Ishikawa (cell line): Measurements from ENCODE around the gene ELFN1.

Experiments used
- EP300 ChIP-seq: IDR thresholded peaks from 2 replicates; pipeline ENCODE4 v1.6.1; 2012; ENCODE audit warnings: borderline replicate concordance
- RAD21 ChIP-seq: IDR thresholded peaks from 2 replicates; pipeline ENCODE4 v1.6.1; 2012; ENCODE audit warnings: low read depth
- TCF12 ChIP-seq: IDR thresholded peaks from 2 replicates; pipeline ENCODE4 v1.6.1; 2012; ENCODE audit warnings: low read depth
- TEAD4 ChIP-seq: IDR thresholded peaks from 2 replicates; pipeline ENCODE4 v1.6.1; 2012
- TF ChIP-seq, protein P1 (sequence below): IDR thresholded peaks from 2 replicates; pipeline ENCODE4 v1.6.1; 2012; ENCODE audit warnings: low read depth, mild to moderate bottlenecking
- TF ChIP-seq, protein P2 (sequence below): IDR thresholded peaks from 2 replicates; pipeline ENCODE4 v1.6.1; 2012

DNA sequence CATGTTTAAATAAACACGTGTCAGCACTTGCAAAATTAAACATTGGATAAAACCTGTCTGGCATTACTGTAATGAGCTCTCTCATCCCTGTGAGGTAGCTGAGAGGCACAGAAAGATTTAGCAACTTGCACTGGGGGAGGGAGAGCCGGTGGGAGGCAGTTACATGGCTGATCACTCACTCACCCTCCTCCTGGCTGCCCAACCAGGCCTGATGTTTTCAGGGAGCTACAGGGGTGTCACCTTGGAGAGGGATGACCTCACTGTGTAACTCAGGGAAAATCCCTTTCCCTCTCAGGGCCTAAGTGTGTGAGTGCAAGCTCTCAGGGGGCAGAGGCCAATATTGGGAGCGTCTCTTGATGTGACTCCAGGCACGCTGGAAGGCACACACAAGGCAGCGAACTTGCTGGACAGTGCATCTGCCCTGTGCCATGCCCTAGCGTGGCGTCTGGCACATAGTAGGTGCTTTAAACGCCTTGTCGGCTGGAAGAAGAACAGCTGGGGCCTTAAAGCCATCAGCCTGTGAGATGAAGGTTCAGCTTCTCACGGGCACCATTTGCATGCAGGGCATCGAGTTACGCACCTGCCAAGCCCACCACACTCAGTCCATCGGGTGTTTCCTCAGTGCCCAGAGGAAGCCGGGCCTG lies 51.1 kb downstream of the ELFN1 start:
- TF ChIP-seq TEAD4 (no peak), TCF12 (no peak), RAD21 (no peak), EP300 (no peak)
- TF ChIP-seq, protein P1, sequence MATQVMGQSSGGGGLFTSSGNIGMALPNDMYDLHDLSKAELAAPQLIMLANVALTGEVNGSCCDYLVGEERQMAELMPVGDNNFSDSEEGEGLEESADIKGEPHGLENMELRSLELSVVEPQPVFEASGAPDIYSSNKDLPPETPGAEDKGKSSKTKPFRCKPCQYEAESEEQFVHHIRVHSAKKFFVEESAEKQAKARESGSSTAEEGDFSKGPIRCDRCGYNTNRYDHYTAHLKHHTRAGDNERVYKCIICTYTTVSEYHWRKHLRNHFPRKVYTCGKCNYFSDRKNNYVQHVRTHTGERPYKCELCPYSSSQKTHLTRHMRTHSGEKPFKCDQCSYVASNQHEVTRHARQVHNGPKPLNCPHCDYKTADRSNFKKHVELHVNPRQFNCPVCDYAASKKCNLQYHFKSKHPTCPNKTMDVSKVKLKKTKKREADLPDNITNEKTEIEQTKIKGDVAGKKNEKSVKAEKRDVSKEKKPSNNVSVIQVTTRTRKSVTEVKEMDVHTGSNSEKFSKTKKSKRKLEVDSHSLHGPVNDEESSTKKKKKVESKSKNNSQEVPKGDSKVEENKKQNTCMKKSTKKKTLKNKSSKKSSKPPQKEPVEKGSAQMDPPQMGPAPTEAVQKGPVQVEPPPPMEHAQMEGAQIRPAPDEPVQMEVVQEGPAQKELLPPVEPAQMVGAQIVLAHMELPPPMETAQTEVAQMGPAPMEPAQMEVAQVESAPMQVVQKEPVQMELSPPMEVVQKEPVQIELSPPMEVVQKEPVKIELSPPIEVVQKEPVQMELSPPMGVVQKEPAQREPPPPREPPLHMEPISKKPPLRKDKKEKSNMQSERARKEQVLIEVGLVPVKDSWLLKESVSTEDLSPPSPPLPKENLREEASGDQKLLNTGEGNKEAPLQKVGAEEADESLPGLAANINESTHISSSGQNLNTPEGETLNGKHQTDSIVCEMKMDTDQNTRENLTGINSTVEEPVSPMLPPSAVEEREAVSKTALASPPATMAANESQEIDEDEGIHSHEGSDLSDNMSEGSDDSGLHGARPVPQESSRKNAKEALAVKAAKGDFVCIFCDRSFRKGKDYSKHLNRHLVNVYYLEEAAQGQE = no peak
- TF ChIP-seq, protein P2, sequence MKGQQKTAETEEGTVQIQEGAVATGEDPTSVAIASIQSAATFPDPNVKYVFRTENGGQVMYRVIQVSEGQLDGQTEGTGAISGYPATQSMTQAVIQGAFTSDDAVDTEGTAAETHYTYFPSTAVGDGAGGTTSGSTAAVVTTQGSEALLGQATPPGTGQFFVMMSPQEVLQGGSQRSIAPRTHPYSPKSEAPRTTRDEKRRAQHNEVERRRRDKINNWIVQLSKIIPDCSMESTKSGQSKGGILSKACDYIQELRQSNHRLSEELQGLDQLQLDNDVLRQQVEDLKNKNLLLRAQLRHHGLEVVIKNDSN = no peak
